H1 (cell line): Measurements from ENCODE around the gene NADK.
"Not testable (repeated sequence)": the region's sequence is repeated elsewhere in the genome, so short reads cannot be mapped to it uniquely, and the experiment has no call there.

ENCODE experiments used
- CREB1 ChIP-seq: IDR thresholded peaks from 2 replicates; pipeline ENCODE4 v1.6.1; 2012; ENCODE audit warnings: inconsistent platforms
- CTCF ChIP-seq, 3 experiments: IDR thresholded peaks; 1 replicate in 2 of 3; 2 replicates in 1 of 3; pipeline versions ENCODE4 v1.5.1 to v1.6.1; 2011; ENCODE audit warnings: low read length in 3 of 3, mild to moderate bottlenecking in 3 of 3, inconsistent platforms in 2 of 3, low read depth in 1 of 3, moderate library complexity in 1 of 3; ENCODE audit not compliant: insufficient read depth in 1 of 3; ENCODE audit errors: control extremely low read depth in 1 of 3
- EGR1 ChIP-seq: IDR thresholded peaks from 2 replicates; pipeline ENCODE4 v1.6.1; 2011; ENCODE audit warnings: low read depth, low read length, borderline replicate concordance
- EP300 ChIP-seq, 2 experiments: IDR thresholded peaks; 1 replicate in 1 of 2; 2 replicates in 1 of 2; pipeline ENCODE4 v1.6.1; 2011 to 2012; ENCODE audit warnings: low read depth in 2 of 2, low read length in 2 of 2, mild to moderate bottlenecking in 2 of 2, borderline replicate concordance in 1 of 2, inconsistent platforms in 1 of 2, moderate library complexity in 1 of 2
- EZH2 ChIP-seq: fragments of 200-600 bp; sonication (generic); IDR thresholded peaks from 2 replicates; pipeline ENCODE4 v1.7.1; 2012; ENCODE audit warnings: low read depth, mild to moderate bottlenecking, moderate library complexity, low read length, inconsistent platforms; ENCODE audit not compliant: severe bottlenecking
- JUN ChIP-seq: IDR thresholded peaks from 2 replicates; pipeline ENCODE4 v1.6.1; 2011; ENCODE audit warnings: low read depth, mild to moderate bottlenecking, improper control_type of control experiment, low read length
- POLR2A ChIP-seq, 2 experiments: IDR thresholded peaks; 1 replicate in 1 of 2; 2 replicates in 1 of 2; pipeline ENCODE4 v1.6.1; 2011; ENCODE audit warnings: low read depth in 2 of 2, low read length in 2 of 2, mild to moderate bottlenecking in 2 of 2; ENCODE audit errors: control extremely low read depth in 1 of 2
- POLR2AphosphoS5 ChIP-seq: IDR thresholded peaks from 2 replicates; pipeline ENCODE4 v1.6.1; 2011; ENCODE audit warnings: low read depth, low read length
- POU5F1 ChIP-seq: IDR thresholded peaks from 2 replicates; pipeline ENCODE4 v1.6.1; 2011; ENCODE audit warnings: low read depth, mild to moderate bottlenecking, low read length, moderate library complexity
- RAD21 ChIP-seq, 2 experiments: IDR thresholded peaks in 1 of 2; conservative IDR thresholded peaks in 1 of 2; 2 replicates each; pipeline ENCODE4 v1.6.1; 2011; ENCODE audit warnings: low read depth in 2 of 2, low read length in 2 of 2, improper control_type of control experiment in 1 of 2, inconsistent platforms in 1 of 2, mild to moderate bottlenecking in 1 of 2, moderate library complexity in 1 of 2
- RFX5 ChIP-seq: IDR thresholded peaks from 2 replicates; pipeline ENCODE4 v1.6.1; 2011; ENCODE audit warnings: low read depth, low read length, improper control_type of control experiment, borderline replicate concordance
- TAF1 ChIP-seq: IDR thresholded peaks from 2 replicates; pipeline ENCODE4 v1.6.1; 2011; ENCODE audit warnings: mild to moderate bottlenecking, low read depth, low read length
- YY1 ChIP-seq: IDR thresholded peaks from 2 replicates; pipeline ENCODE4 v1.6.1; 2011; ENCODE audit warnings: low read depth, mild to moderate bottlenecking, low read length

GRCh38 chr1:1746566-1746909 is 31.7 kb downstream of the NADK start:
- not testable (repeated sequence) for TF ChIP-seq CTCF (IDR thresholded peaks at IDR 0.05; ENCODE audit: control extremely low read depth in 1 of 3, insufficient read depth in 1 of 3, low read depth in 1 of 3, low read length in 3 of 3); POU5F1; RFX5; TAF1; RAD21 (IDR thresholded peaks at IDR 0.05 in 1 of 2, conservative IDR thresholded peaks at IDR 0.05 in 1 of 2; ENCODE audit: low read depth in 2 of 2, low read length in 2 of 2); EZH2; POLR2AphosphoS5; POLR2A (IDR thresholded peaks at IDR 0.05; ENCODE audit: control extremely low read depth in 1 of 2, low read depth in 2 of 2, low read length in 2 of 2); EP300 (IDR thresholded peaks at IDR 0.05; ENCODE audit: borderline replicate concordance in 1 of 2, low read depth in 2 of 2, low read length in 2 of 2); CREB1; EGR1; YY1; JUN
